Calu3 (cell line): ENCODE measurements around the gene TM4SF20. TPM values are rescaled to one million over a fixed set of nuclear protein-coding genes. Genes with fewer than 3 reads are reported as not detected.

Experiments used
- BruUV-seq: library from RNA; stranded (reverse); fragments of 400-500 nt; replicated peaks from 2 replicates; lab custom pipeline; 2021; lab: Mats Ljungman, UMichigan
- CTCF ChIA-PET: fragments of 300-600 bp; sonication (Branson Sonifier 250); formaldehyde crosslinking; loops from one replicate; lab custom pipeline; 2022; ENCODE audit warnings: antibody characterized with exemption; lab: Charles Lee
- DNase-seq: peaks from one replicate; pipeline ENCODE4 v3.0.0; 2022
- H3K27ac Mint-ChIP-seq: one replicate; pipeline ENCODE4 v1.8.0; 2022; ENCODE audit warnings: mixed read lengths; ENCODE audit not compliant: unreplicated experiment
- H3K27me3 Mint-ChIP-seq: one replicate; pipeline ENCODE4 v1.8.0; 2022; ENCODE audit warnings: mixed read lengths; ENCODE audit not compliant: unreplicated experiment
- H3K36me3 Mint-ChIP-seq: one replicate; pipeline ENCODE4 v1.8.0; 2022; ENCODE audit warnings: mild to moderate bottlenecking, moderate library complexity, mixed read lengths; ENCODE audit not compliant: insufficient read depth, unreplicated experiment
- H3K4me1 Mint-ChIP-seq: one replicate; pipeline ENCODE4 v1.8.0; 2022; ENCODE audit warnings: mild to moderate bottlenecking, low read depth, mixed read lengths; ENCODE audit not compliant: unreplicated experiment
- H3K4me3 Mint-ChIP-seq: one replicate; pipeline ENCODE4 v1.8.0; 2022; ENCODE audit warnings: mild to moderate bottlenecking, low read depth, moderate library complexity, mixed read lengths; ENCODE audit not compliant: unreplicated experiment
- H3K9me3 Mint-ChIP-seq: one replicate; pipeline ENCODE4 v1.8.0; 2022; ENCODE audit warnings: low read depth, mixed read lengths; ENCODE audit not compliant: unreplicated experiment
- intact Hi-C: fragments of 100-400 bp; cut with micrococcal nuclease; formaldehyde crosslinking; loops from one replicate; pipeline ENCODE4 v1.10.0; 2022; ENCODE audit not compliant: unreplicated experiment
- total RNA-seq: library from RNA; stranded (reverse); gene quantifications from 2 replicates; pipeline ENCODE4 v1.2.3, GENCODE V29; 2022
- TF ChIP-seq, protein P1 (sequence below): fragments of 200-600 bp; IDR thresholded peaks from one replicate; pipeline ENCODE4 v1.8.0; 2022; ENCODE audit warnings: antibody characterized with exemption; ENCODE audit not compliant: unreplicated experiment

TM4SF20 gene
- total RNA-seq, 1 experiment from 2014 or later = not detected

DNA sequence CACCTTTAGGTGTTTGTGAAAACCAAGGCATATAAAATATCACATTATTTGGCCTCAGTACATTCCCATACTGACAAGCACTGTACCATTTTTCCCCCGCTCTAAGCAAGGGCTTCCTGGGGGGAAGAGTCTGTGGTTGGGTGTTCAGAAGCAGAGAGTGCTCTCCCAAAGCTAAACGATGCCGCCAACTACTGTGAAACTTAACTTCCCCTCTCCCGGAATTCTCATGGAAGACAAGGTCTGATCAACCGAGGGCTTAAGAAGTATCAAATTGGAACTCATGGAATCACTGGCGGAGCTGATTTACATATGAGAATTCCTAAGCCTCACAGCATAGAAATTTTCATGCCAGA lies 54.5 kb downstream of the TM4SF20 start:
- BruUV-seq = TSS peak; percentile 84
- intact Hi-C loops = no loop called here
- H3K27me3 Mint-ChIP-seq = no peaks in the 10 kb centered on the region
- peaks cover 25% of the 10 kb centered on the region for H3K4me1 Mint-ChIP-seq
- H3K9me3 Mint-ChIP-seq = peaks cover 10% of the 10 kb centered on the region
- CTCF ChIA-PET = interaction anchor here (1.6 kb wide), 1 partner anchor 86 kb away, joined by 5 read pairs; no protein-coding TSS in a partner anchor
- H3K36me3 Mint-ChIP-seq = peaks cover 29% of the 10 kb centered on the region
- DNase-seq = peak; percentile 12
- peak overlapping the region; percentile 91 for H3K27ac Mint-ChIP-seq
- TF ChIP-seq, protein P1, sequence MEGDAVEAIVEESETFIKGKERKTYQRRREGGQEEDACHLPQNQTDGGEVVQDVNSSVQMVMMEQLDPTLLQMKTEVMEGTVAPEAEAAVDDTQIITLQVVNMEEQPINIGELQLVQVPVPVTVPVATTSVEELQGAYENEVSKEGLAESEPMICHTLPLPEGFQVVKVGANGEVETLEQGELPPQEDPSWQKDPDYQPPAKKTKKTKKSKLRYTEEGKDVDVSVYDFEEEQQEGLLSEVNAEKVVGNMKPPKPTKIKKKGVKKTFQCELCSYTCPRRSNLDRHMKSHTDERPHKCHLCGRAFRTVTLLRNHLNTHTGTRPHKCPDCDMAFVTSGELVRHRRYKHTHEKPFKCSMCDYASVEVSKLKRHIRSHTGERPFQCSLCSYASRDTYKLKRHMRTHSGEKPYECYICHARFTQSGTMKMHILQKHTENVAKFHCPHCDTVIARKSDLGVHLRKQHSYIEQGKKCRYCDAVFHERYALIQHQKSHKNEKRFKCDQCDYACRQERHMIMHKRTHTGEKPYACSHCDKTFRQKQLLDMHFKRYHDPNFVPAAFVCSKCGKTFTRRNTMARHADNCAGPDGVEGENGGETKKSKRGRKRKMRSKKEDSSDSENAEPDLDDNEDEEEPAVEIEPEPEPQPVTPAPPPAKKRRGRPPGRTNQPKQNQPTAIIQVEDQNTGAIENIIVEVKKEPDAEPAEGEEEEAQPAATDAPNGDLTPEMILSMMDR = no peak
- peak overlapping the region; percentile 96 for H3K4me3 Mint-ChIP-seq

DNA sequence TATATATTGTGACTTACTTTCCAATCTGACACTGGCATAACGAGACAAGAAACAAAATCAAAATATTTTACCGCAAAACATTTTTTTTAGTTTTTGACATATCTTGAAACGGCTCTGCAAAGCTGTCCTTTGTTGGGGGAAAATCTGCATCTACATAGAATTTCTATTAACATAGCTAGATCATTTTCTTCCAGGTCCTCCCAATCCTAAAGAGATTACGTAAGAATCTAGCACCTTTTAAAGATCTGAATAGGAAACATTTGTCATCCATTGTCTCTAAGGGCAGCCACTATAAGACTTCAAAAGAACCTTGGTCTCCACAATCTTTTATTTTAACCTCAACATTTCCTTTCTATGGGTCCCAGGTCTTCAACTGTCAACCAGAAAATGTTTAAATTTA lies 55.3 kb downstream of the TM4SF20 start:
- peak overlapping the region; percentile 91 for H3K27ac Mint-ChIP-seq
- H3K27me3 Mint-ChIP-seq = no peaks in the 10 kb centered on the region

DNA sequence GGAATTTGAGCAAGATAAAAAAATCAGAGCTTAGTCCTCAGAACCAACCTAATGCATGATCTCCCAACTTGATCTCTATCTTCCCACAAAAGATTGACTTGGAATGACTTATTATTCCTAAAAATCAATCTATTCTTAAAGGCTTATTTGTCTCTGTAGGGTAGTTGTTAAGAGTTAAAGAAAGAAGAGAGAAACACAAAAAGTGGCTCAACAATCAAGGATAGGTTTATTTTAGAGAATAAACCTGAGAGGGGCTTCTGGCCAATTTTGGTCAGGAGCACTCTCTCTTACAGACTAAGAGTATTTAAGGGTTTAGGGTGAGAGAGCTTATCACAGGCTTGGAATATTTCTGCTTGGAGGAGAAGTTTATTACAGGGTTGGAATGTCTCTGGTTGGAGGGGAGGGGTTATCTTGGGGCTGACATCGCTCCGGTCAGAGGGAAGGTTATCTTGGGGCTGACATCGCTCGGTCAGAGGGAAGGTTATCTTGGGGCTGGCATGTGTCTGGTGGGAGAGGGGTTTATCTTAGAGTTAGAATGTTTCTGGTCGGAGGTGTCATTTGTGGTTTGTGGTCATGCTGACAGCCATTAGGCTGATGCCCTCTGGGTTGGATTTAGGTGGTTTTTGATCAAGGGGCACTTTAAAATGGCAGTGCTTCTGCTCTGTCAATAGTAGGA lies 56.4 kb downstream of the TM4SF20 start:
- CTCF ChIA-PET = no interaction called here

More for the DNA sequence above, 55.3 kb downstream of the TM4SF20 start:
- peaks cover 10% of the 10 kb centered on the region for H3K9me3 Mint-ChIP-seq
- no peak for DNase-seq
- no TSS peak for BruUV-seq
- intact Hi-C loops = no loop called here
- TF ChIP-seq, protein P1 = no peak
- CTCF ChIA-PET = no interaction called here
- H3K4me3 Mint-ChIP-seq = peak overlapping the region; percentile 96
- H3K36me3 Mint-ChIP-seq = peaks cover 29% of the 10 kb centered on the region
- peaks cover 25% of the 10 kb centered on the region for H3K4me1 Mint-ChIP-seq

DNA sequence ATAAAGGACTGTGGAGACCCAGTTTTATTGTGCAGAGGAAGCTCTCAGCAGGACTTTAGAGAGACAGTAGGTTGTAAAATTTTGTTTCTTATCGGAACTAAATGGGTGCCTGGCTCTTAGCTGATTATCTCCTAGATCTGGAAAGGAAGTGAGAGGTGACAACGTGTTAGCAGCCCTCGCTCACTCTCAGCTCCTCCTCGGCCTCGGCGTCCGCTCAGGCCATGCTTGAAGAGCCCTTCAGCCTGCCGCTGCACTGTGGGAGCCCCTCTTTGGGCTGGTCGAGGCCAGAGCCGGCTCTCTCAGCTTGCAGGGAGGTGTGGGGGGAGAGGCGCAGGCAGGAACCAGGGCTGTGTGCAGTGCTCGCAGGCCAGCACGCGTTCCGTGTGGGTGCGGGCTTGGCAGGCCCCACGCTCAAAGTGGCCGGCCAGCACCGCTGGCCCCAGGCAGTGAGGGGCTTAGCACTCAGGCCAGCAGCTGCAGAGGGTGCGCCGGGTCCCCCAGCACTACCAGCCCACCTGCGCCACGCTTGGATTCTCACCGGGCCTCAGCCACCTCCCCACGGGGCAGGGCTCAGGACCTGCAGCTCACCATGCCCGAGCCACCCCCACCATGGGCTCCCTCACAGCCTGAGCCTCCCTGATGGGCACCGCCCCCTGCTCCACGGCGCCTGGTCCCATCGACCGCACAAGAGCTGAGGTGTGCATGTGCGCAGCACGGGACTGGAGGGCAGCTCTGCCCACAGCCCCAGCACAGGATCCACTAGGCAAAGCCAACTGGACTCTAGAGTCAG lies 58.6 kb downstream of the TM4SF20 start:
- Mint-ChIP-seq H3K27ac (no peak overlapping the region), H3K9me3 (peaks cover 10% of the 10 kb centered on the region), H3K4me1 (peaks cover 9% of the 10 kb centered on the region), H3K36me3 (peaks cover 17% of the 10 kb centered on the region), H3K4me3 (no peak overlapping the region), H3K27me3 (no peaks in the 10 kb centered on the region)
- TF ChIP-seq, protein P1 = no peak
- BruUV-seq = no TSS peak
- intact Hi-C loops = no loop called here
- CTCF ChIA-PET = no interaction called here
- no peak for DNase-seq

More for the DNA sequence above, 56.4 kb downstream of the TM4SF20 start:
- peaks cover 25% of the 10 kb centered on the region for H3K4me1 Mint-ChIP-seq
- H3K9me3 Mint-ChIP-seq = peaks cover 10% of the 10 kb centered on the region
- no peaks in the 10 kb centered on the region for H3K27me3 Mint-ChIP-seq
- H3K36me3 Mint-ChIP-seq = peaks cover 29% of the 10 kb centered on the region
- H3K4me3 Mint-ChIP-seq = no peak overlapping the region
- intact Hi-C loops = no loop called here
- H3K27ac Mint-ChIP-seq = no peak overlapping the region
- no TSS peak for BruUV-seq
- no peak for DNase-seq
- TF ChIP-seq, protein P1 = no peak
